ENCODE measurements around the gene PRKD3. TPM values are rescaled to one million over a fixed set of nuclear protein-coding genes. Genes with fewer than 3 reads are reported as not detected.

The PRKD3 gene
- total and polyA plus RNA-seq, 2 donors (not counting 3 experiments of a cell fraction or from before 2014, with no cell fraction given), result 14.9 to 47.3 TPM

GRCh38 chr2:37301408-37301807 lies 23.2 kb downstream of the PRKD3 start:
- BruUV-seq (replicated peaks), result no TSS peak

More at GRCh38 chr2:37301408-37301807, 23.2 kb downstream of the PRKD3 start:
- Histone ChIP-seq H3K9ac (replicated peaks; ENCODE audit: extremely low read depth, insufficient read depth, low read length) (no peak overlapping the region), H3K27ac (ENCODE audit: insufficient read depth, low read depth, low read length) (no peak overlapping the region), H3K4me1 (ENCODE audit: control insufficient read depth, extremely low read depth, insufficient read depth, low read length) (no peaks in the 10 kb centered on the region), H3K4me2 (ENCODE audit: insufficient read depth, low read length) (no peak overlapping the region), H3K9me1 (replicated peaks; ENCODE audit: control insufficient read depth, extremely low read depth, insufficient read depth, low read length) (no peaks in the 10 kb centered on the region), H3K27me3 (ENCODE audit: control insufficient read depth in 2 of 2, insufficient read depth in 2 of 2, low read length in 2 of 2) (no peaks in the 10 kb centered on the region), H3K4me3 (replicated peaks in 1 of 3; ENCODE audit: insufficient read depth in 1 of 3, low read depth in 1 of 3, low read length in 3 of 3) (no peak overlapping the region), H3K79me2 (ENCODE audit: control insufficient read depth, insufficient read depth, low read length) (peaks cover 86% of the 10 kb centered on the region), H3K9me3 (replicated peaks; ENCODE audit: control insufficient read depth, insufficient read depth, low read length) (no peaks in the 10 kb centered on the region), H3K36me3 (ENCODE audit: control insufficient read depth in 2 of 2, extremely low read depth in 1 of 2, insufficient read depth in 2 of 2, low read length in 2 of 2) (no peaks in the 10 kb centered on the region), H4K20me1 (replicated peaks; ENCODE audit: control insufficient read depth, extremely low read depth, insufficient read depth, low read length) (peaks cover 3% of the 10 kb centered on the region), H2AFZ (ENCODE audit: low read depth, low read length) (no peak overlapping the region)
- DNase-seq (ENCODE audit: low read depth, low spot score) (no peak), FAIRE-seq (no peak)
- intact Hi-C loops (cut with micrococcal nuclease), result no loop called here
- dilution Hi-C loops (cut with MboI; ENCODE audit: extremely low pct_ligation_motif_present, low sequenced_read_pairs), result no loop called here
- POLR2A ChIA-PET, result interaction anchor here (0.7 kb wide), 1 partner anchor 149 kb away, joined by 3 read pairs; no protein-coding TSS in a partner anchor
- CTCF ChIA-PET, result interaction anchor here (1.1 kb wide), 1 partner anchor 576 kb away, joined by 3 read pairs; no protein-coding TSS in a partner anchor
- TF ChIP-seq EZH2 (IDR thresholded peaks at IDR 0.05; ENCODE audit: borderline replicate concordance, low read depth, low read length, severe bottlenecking), result no peak
- no peak for TF ChIP-seq MYC (IDR thresholded peaks at IDR 0.05; ENCODE audit: low read depth, low read length)
- TF ChIP-seq GATA2 (IDR thresholded peaks at IDR 0.05; ENCODE audit: insufficient read depth, insufficient read length, low read depth, low read length), result no peak
- TF ChIP-seq JUN (IDR thresholded peaks at IDR 0.05; ENCODE audit: borderline replicate concordance, insufficient read depth, insufficient read length, low read depth), result no peak
- no peak for TF ChIP-seq POLR2A (IDR thresholded peaks at IDR 0.05; ENCODE audit: low read depth, low read length)
- no peak for TF ChIP-seq MAX (IDR thresholded peaks at IDR 0.05; ENCODE audit: insufficient read depth, insufficient read length)
- no peak for TF ChIP-seq POLR2AphosphoS5 (IDR thresholded peaks at IDR 0.05; ENCODE audit: insufficient read depth, low read depth, low read length)
- no peak for TF ChIP-seq FOS (IDR thresholded peaks at IDR 0.05; ENCODE audit: borderline replicate concordance, insufficient read depth, low read length)
- no peak for TF ChIP-seq CTCF (IDR thresholded peaks at IDR 0.05; ENCODE audit: extremely low read depth in 1 of 2, insufficient read depth in 1 of 2, low read depth in 1 of 2, low read length in 2 of 2)
